Transverse colon (tissue), 4 donors: ENCODE measurements around the gene TRIM49. TPM values are rescaled to one million over a fixed set of nuclear protein-coding genes. Genes with fewer than 3 reads are reported as not detected.
"Not testable (repeated sequence)": the region's sequence is repeated elsewhere in the genome, so short reads cannot be mapped to it uniquely, and the experiment has no call there.

ENCODE experiments used
- DNase-seq: peaks from one replicate; pipeline ENCODE4 v3.0.0-alpha.2; 2019
- H3K27ac ChIP-seq, 4 donors: fragments of 200-600 bp; sonication (generic); 2 replicates each; pipeline ENCODE4 v1.5.1; 2016 to 2018; ENCODE audit warnings: inconsistent platforms in 4 of 4
- H3K27me3 ChIP-seq: fragments of 200-600 bp; sonication (generic); 2 replicates; pipeline ENCODE4 v1.5.1; 2017; ENCODE audit warnings: inconsistent platforms
- H3K36me3 ChIP-seq, 4 donors: fragments of 200-600 bp; sonication (generic); 2 replicates each; pipeline ENCODE4 v1.5.1; 2017 to 2019; ENCODE audit warnings: inconsistent platforms in 4 of 4
- H3K4me1 ChIP-seq, 4 donors: fragments of 200-600 bp; sonication (generic); 2 replicates each; pipeline ENCODE4 v1.5.1; 2017 to 2020; ENCODE audit warnings: inconsistent platforms in 4 of 4
- H3K4me3 ChIP-seq, 4 donors: fragments of 200-600 bp; sonication (generic); 1 replicate in 1 of 4; 2 replicates in 3 of 4; pipeline versions ENCODE4 v1.5.1 to v1.6.1; 2017 to 2019; ENCODE audit warnings: inconsistent platforms in 4 of 4
- H3K9me3 ChIP-seq, 2 donors: fragments of 200-600 bp; sonication (generic); 2 replicates each; pipeline ENCODE4 v1.5.1; 2017 to 2019; ENCODE audit warnings: inconsistent platforms in 2 of 2
- WGBS, 2 donors: methylation state at CpG; one replicate each; pipeline ENCODE4 v1.1.5; 2018; ENCODE audit warnings: low coverage in 1 of 2; 5-methylcytosine and 5-hydroxymethylcytosine counted together
- in situ Hi-C, 4 donors: fragments of 200-750 bp; cut with MboI; loops; one replicate each; pipeline versions ENCODE4 v1.15.0 to v1.15.1; 2017; ENCODE audit warnings: low sequenced_read_pairs in 3 of 4, low pct_ligation_motif_present in 1 of 4, low pct_unique_long_range_greater_than_20kb in 1 of 4
- intact Hi-C: fragments of 100-400 bp; cut with DNase I; formaldehyde crosslinking; loops from one replicate; pipeline ENCODE4 v1.15.1; 2023; ENCODE audit warnings: low total_unique reads
- small RNA-seq, 4 donors: library from RNA; depleted of rRNA; stranded (forward); fragments of <200 nt; gene quantifications; one replicate each; pipeline ENCODE3, GENCODE V24; 2016
- total RNA-seq, 4 donors: library from RNA; depleted of rRNA; stranded (reverse); fragments of >200 nt; gene quantifications; one replicate each; pipeline ENCODE4 v1.1.0, GENCODE V29; 2016

TRIM49 gene
- total RNA-seq, result not detected

GRCh38 chr11:89808475-89808874 is at the start of gene TRIM49:
Gene TRIM49 (minus strand): TSS chr11:89808575. CDS start chr11:89804469, 4,106 bp downstream.
- WGBS, 2 donors, result 86% methylated on average over 2 of the region's 2 CpGs; no CpG with 5 or more reads in 1 of the 2 donors
- DNase-seq, H3K9me3 ChIP-seq, intact Hi-C loops, H3K4me3 ChIP-seq, H3K27me3 ChIP-seq, H3K4me1 ChIP-seq, H3K36me3 ChIP-seq, H3K27ac ChIP-seq, in situ Hi-C loops: not testable (repeated sequence)

- H3K27me3 ChIP-seq, H3K27ac ChIP-seq, intact Hi-C loops, H3K9me3 ChIP-seq, H3K36me3 ChIP-seq, H3K4me3 ChIP-seq, H3K4me1 ChIP-seq, in situ Hi-C loops, DNase-seq: not testable (repeated sequence)
- WGBS, 2 donors, result 39% methylated on average over 2 of the region's 2 CpGs; no CpG with 5 or more reads in 1 of the 2 donors
These were observed 18.3 kb upstream of the TRIM49 start for GRCh38 chr11:89826694-89827093.

DNA sequence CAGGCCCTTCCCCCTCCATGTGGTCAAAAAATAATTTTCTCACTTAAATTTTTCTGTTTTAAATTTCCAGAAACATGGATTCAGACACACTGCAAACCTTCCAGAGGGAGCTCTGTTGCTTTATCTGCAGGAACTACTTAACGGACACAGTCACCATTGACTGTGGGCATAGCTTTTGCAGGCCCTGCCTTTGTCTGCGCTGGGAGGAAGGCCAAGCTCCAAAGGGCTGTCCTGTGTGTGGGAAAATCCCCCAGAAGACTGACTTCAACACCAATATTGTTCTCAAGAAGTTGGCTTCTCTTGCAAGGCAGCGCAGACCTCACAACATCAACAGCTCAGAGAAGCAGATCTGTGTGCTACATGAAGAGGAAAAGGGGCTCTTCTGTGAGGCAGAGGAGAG is 11.6 kb upstream of the TRIM49 start:
- WGBS, 2 donors, result 100% methylated on average over 1 of the region's 3 CpGs; no CpG with 5 or more reads in 1 of the 2 donors
- H3K4me3 ChIP-seq, intact Hi-C loops, in situ Hi-C loops, H3K9me3 ChIP-seq, H3K4me1 ChIP-seq, H3K36me3 ChIP-seq, DNase-seq, H3K27ac ChIP-seq, H3K27me3 ChIP-seq: not testable (repeated sequence)

DNA sequence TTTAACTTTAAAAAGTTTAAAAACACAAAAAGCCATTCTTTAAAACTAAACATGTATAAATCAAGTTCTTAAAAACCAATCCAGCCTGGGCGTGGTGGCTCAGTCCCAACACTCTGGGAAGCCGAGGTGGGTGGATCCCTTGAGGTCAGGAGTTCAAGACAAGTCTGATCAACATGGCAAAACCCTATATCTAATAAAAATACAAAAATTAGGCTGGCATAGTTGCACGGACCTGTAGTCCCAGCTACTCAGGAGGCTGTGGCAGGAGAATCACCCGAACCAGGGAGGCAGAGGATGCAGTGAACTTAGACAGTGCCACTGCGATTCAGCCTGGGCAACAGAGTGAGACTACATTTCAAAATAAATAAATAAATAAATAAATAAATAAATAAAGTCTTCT is 5.2 kb upstream of the TRIM49 start:
- in situ Hi-C loops, H3K4me1 ChIP-seq, H3K27ac ChIP-seq, H3K4me3 ChIP-seq, H3K36me3 ChIP-seq, intact Hi-C loops, DNase-seq, H3K27me3 ChIP-seq, H3K9me3 ChIP-seq: not testable (repeated sequence)
- 31 to 63% methylated on average over 2 to 5 of the region's 5 CpGs for WGBS, 2 donors

- in situ Hi-C loops, DNase-seq, H3K27me3 ChIP-seq, intact Hi-C loops, H3K4me3 ChIP-seq, H3K27ac ChIP-seq, H3K9me3 ChIP-seq, H3K4me1 ChIP-seq, H3K36me3 ChIP-seq: not testable (repeated sequence)
- 70% methylated on average over 2 of the region's 39 CpGs; no CpG with 5 or more reads in 1 of the 2 donors for WGBS, 2 donors
These were observed 20.8 kb downstream of the TRIM49 start for GRCh38 chr11:89787506-89788063.

GRCh38 chr11:89785726-89786125 is 22.6 kb downstream of the TRIM49 start:
- DNase-seq, H3K27ac ChIP-seq, H3K4me3 ChIP-seq, H3K27me3 ChIP-seq, in situ Hi-C loops, H3K4me1 ChIP-seq, H3K36me3 ChIP-seq, intact Hi-C loops, H3K9me3 ChIP-seq: not testable (repeated sequence)
- 61% methylated on average over 14 of the region's 27 CpGs; no CpG with 5 or more reads in 1 of the 2 donors for WGBS, 2 donors

DNA sequence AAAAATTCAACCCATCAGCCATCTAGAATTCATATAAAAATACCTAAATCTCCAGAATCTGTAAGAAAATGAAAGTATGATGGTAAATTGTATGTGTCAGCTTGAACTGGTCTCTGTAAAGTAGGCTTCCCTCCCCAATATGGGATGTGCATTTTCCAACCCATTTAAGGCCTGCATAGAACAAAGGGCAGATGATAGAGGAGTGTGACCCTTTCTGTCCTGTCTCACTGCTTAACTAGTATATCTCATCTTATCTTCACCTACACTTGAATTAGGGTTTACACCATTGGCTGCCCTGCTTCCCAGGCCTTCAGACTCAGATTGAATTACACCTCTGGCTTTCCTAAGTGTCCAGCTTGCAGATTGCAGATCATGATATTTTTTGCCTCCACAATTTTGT is 57.6 kb downstream of the TRIM49 start:
- H3K27me3 ChIP-seq, DNase-seq, in situ Hi-C loops: not testable (repeated sequence)

More for the DNA sequence above, 57.6 kb downstream of the TRIM49 start:
- H3K36me3 ChIP-seq, intact Hi-C loops, H3K4me3 ChIP-seq, H3K4me1 ChIP-seq, H3K27ac ChIP-seq, H3K9me3 ChIP-seq: not testable (repeated sequence)

Small RNA genes lying within 50 kb of the gene (small RNA-seq; reads per million reads assigned to genes)
- gene AP003122.3, result 0 reads per million in 4 donors

Other genes with a start within 250 kb of the TRIM49 start
- gene TRIM77, start 98.3 kb downstream of the TRIM49 start, total RNA-seq, result not detected
- not detected for gene TRIM64B, start 69.9 kb upstream of the TRIM49 start, total RNA-seq
- gene TRIM49D1, start 113.7 kb upstream of the TRIM49 start, total RNA-seq, result not detected
- gene TRIM49D2, start 115.5 kb upstream of the TRIM49 start, total RNA-seq, result not detected
- gene TRIM64, start 157.5 kb upstream of the TRIM49 start, total RNA-seq, result not detected
- gene TRIM49C, start 222.5 kb upstream of the TRIM49 start, total RNA-seq, result not detected